DOHH2 (cell line): ENCODE results near the gene JPH2.

ENCODE experiments used
- EZH2phosphoT487 ChIP-seq: fragments of 200-600 bp; sonication (generic); IDR thresholded peaks from 2 replicates; pipeline ENCODE4 v1.6.1; 2017; ENCODE audit warnings: borderline replicate concordance, mild to moderate bottlenecking, antibody characterized with exemption, low read length, moderate library complexity, mixed read lengths
- TF ChIP-seq, protein P1 (sequence below): fragments of 200-600 bp; sonication (generic); IDR thresholded peaks from one replicate; pipeline ENCODE4 v1.5.1; 2014; ENCODE audit warnings: antibody characterized with exemption, mild to moderate bottlenecking, low read depth, low read length; ENCODE audit not compliant: poor library complexity, severe bottlenecking

DNA sequence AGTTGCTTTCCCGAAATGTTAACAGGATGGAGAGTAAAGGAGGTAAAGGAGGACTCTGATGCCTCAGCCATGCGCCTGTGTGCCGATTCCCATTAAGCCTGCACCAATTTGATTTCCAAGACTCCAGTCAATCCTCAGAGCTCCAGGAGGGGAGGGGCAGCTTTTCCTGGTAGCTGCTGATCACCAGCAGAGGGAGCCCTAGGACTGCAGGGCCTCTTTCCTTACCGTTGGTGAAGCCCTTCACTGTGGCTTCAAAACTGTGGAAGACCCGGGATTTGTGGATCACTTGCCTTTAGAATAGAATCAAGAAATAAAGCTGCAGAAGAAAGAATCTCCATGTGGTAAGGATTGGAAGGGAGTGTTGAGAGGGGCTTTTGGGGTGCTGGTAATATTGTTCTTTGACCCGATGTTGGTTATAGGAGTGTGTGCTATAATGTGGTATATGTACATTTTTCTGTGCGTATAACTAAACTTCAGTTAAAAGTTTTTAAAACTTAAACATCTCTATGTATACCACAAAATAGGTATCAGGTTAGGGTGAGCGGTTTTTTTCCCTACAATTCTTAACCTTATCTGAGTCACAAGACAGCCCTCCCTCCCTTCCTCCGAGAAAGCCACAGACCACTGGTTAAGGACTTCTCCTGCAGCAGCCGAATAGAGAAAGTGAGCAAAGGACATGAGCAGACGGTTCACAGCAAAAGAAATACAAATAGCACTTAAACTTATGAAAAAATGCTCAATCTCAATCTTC is 30.5 kb upstream of the JPH2 start:
- TF ChIP-seq, protein P1, sequence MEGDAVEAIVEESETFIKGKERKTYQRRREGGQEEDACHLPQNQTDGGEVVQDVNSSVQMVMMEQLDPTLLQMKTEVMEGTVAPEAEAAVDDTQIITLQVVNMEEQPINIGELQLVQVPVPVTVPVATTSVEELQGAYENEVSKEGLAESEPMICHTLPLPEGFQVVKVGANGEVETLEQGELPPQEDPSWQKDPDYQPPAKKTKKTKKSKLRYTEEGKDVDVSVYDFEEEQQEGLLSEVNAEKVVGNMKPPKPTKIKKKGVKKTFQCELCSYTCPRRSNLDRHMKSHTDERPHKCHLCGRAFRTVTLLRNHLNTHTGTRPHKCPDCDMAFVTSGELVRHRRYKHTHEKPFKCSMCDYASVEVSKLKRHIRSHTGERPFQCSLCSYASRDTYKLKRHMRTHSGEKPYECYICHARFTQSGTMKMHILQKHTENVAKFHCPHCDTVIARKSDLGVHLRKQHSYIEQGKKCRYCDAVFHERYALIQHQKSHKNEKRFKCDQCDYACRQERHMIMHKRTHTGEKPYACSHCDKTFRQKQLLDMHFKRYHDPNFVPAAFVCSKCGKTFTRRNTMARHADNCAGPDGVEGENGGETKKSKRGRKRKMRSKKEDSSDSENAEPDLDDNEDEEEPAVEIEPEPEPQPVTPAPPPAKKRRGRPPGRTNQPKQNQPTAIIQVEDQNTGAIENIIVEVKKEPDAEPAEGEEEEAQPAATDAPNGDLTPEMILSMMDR = peak; percentile 95
- no peak for TF ChIP-seq EZH2phosphoT487
